Measurements from ENCODE around the gene ADH1B.

DNA sequence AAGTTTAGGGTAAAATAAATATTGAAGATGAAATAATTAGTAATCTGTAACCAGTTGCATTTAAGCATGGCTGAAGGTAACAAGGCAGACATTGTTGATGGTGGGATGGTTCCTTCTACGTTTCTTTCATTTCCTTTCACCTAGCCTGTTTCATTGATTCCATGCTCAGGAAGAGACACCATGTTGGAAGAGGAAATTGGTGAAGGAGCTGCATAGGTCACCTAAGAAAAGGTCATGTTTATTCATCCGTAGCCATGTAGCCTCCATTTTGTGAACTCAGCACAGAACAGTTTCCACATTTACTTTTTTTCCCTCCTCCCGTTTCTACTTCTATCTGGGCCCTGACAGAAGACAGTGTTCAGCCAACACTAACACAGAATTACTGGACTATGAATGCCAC, 3.8 kb downstream of the ADH1B start:
- TF ChIP-seq, protein P1, sequence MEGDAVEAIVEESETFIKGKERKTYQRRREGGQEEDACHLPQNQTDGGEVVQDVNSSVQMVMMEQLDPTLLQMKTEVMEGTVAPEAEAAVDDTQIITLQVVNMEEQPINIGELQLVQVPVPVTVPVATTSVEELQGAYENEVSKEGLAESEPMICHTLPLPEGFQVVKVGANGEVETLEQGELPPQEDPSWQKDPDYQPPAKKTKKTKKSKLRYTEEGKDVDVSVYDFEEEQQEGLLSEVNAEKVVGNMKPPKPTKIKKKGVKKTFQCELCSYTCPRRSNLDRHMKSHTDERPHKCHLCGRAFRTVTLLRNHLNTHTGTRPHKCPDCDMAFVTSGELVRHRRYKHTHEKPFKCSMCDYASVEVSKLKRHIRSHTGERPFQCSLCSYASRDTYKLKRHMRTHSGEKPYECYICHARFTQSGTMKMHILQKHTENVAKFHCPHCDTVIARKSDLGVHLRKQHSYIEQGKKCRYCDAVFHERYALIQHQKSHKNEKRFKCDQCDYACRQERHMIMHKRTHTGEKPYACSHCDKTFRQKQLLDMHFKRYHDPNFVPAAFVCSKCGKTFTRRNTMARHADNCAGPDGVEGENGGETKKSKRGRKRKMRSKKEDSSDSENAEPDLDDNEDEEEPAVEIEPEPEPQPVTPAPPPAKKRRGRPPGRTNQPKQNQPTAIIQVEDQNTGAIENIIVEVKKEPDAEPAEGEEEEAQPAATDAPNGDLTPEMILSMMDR (conservative IDR thresholded peaks at IDR 0.05): no peak
- no peak for TF ChIP-seq EZH2 (IDR thresholded peaks at IDR 0.05; ENCODE audit: low read depth)

Measured in PC-9 (cell line).